Measurements from ENCODE around the gene ERBB4. TPM values are rescaled to one million over a fixed set of nuclear protein-coding genes. Genes with fewer than 3 reads are reported as not detected.

The ERBB4 gene
- total and polyA plus RNA-seq, 7 donors = 0.07 to 7.5 (median 2.0) TPM

- Histone ChIP-seq H3K4me3 (no peak overlapping the region), H3K4me1 (no peaks in the 10 kb centered on the region), H3K36me3 (ENCODE audit: insufficient read depth in 1 of 2, low read depth in 1 of 2) (no peaks in the 10 kb centered on the region), H3K27me3 (ENCODE audit: insufficient read depth in 3 of 3, low read length in 2 of 3) (no peaks in the 10 kb centered on the region), H3K27ac (no peak overlapping the region), H3K9me3 (no peaks in the 10 kb centered on the region)
- intact Hi-C loops (cut with DNase I) = no loop called here
- TF ChIP-seq, protein P1, sequence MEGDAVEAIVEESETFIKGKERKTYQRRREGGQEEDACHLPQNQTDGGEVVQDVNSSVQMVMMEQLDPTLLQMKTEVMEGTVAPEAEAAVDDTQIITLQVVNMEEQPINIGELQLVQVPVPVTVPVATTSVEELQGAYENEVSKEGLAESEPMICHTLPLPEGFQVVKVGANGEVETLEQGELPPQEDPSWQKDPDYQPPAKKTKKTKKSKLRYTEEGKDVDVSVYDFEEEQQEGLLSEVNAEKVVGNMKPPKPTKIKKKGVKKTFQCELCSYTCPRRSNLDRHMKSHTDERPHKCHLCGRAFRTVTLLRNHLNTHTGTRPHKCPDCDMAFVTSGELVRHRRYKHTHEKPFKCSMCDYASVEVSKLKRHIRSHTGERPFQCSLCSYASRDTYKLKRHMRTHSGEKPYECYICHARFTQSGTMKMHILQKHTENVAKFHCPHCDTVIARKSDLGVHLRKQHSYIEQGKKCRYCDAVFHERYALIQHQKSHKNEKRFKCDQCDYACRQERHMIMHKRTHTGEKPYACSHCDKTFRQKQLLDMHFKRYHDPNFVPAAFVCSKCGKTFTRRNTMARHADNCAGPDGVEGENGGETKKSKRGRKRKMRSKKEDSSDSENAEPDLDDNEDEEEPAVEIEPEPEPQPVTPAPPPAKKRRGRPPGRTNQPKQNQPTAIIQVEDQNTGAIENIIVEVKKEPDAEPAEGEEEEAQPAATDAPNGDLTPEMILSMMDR (IDR thresholded peaks at IDR 0.05) = no peak
- WGBS, 3 donors = 92 to 97% (median 92%) methylated on average over 3 of the region's 3 CpGs
- ATAC-seq = no peak
- no peak for DNase-seq
These were observed 382.5 kb downstream of the ERBB4 start for GRCh38 chr2:212156088-212156487.

- intact Hi-C loops (cut with DNase I) = no loop called here
- H3K27me3 ChIP-seq (ENCODE audit: insufficient read depth in 3 of 3, low read length in 2 of 3) = no peaks in the 10 kb centered on the region
- H3K4me1 ChIP-seq = no peaks in the 10 kb centered on the region
- WGBS, 3 donors = 67 to 79% (median 79%) methylated on average over 2 of the region's 2 CpGs
- H3K9me3 ChIP-seq = no peaks in the 10 kb centered on the region
- ATAC-seq (no peak), DNase-seq (no peak)
- no peak overlapping the region for H3K4me3 ChIP-seq
- H3K27ac ChIP-seq = no peak overlapping the region
- TF ChIP-seq, protein P1 (IDR thresholded peaks at IDR 0.05) = no peak
- H3K36me3 ChIP-seq (ENCODE audit: insufficient read depth in 1 of 2, low read depth in 1 of 2) = no peaks in the 10 kb centered on the region
These were observed 384.1 kb downstream of the ERBB4 start for GRCh38 chr2:212154477-212154878.

DNA sequence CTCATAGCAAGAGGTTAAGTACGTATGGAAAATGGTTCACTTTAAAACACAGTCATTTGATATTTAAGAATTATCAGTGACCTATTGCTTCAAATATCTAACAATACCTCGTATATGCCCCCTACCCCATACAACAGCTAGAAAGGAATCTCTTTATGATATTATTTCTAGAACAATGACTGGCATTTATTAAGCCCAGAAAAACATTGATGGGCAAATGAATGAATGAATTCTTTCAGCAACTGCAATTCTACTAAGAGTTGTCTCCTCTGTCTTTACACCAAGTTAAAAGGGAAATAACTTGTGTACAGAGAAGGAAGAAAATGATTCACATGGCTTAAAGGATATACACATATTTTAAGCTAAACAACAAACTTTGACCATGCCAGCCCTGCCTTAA, 384.7 kb downstream of the ERBB4 start:
- TF ChIP-seq, protein P1 (IDR thresholded peaks at IDR 0.05) = no peak
- Histone ChIP-seq H3K4me3 (no peak overlapping the region), H3K27ac (no peak overlapping the region), H3K4me1 (no peaks in the 10 kb centered on the region), H3K27me3 (ENCODE audit: insufficient read depth in 3 of 3, low read length in 2 of 3) (no peaks in the 10 kb centered on the region), H3K36me3 (ENCODE audit: insufficient read depth in 1 of 2, low read depth in 1 of 2) (no peaks in the 10 kb centered on the region), H3K9me3 (no peaks in the 10 kb centered on the region)
- intact Hi-C loops (cut with DNase I) = no loop called here
- DNase-seq (no peak), ATAC-seq (no peak)
- WGBS, 3 donors = 70 to 88% (median 75%) methylated on average over 2 of the region's 2 CpGs

DNA sequence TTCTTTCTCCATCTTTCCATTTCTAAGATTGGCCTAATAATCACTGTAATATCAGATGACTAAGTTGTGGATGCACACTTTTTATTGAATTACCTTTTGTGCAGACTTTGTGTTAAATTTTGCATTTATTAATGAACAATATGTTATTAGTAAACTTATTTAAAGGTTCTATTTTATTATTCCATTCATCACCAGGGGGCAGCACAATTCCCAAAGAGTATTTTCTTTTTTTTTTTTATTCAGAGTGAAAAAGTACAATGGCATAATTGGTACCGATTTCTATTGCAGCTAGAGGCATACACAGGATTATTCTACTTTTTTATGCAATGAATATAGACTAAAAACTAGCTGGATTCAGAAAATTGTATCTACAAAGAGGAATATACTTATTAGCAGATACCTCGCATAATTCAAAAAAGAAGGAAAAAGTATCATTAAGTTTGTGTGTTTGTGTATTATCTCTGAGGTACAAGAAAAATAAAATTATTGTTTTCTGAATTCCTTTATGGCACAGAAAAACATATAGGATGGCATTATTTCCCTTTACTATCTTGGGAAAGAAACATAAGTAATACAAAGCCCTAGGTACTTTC, 390.6 kb downstream of the ERBB4 start:
- Histone ChIP-seq H3K4me1 (no peaks in the 10 kb centered on the region), H3K27ac (no peak overlapping the region), H3K27me3 (ENCODE audit: insufficient read depth in 3 of 3, low read length in 2 of 3) (no peaks in the 10 kb centered on the region), H3K9me3 (no peaks in the 10 kb centered on the region), H3K36me3 (ENCODE audit: insufficient read depth in 1 of 2, low read depth in 1 of 2) (no peaks in the 10 kb centered on the region), H3K4me3 (no peak overlapping the region)
- intact Hi-C loops (cut with DNase I) = loop anchor here in 1 of 2 donors (5.0 kb wide), 1 partner anchor 374 kb away; no protein-coding TSS in a partner anchor
- WGBS, 3 donors = 49 to 54% (median 54%) methylated on average over 2 of the region's 2 CpGs
- TF ChIP-seq, protein P1 (IDR thresholded peaks at IDR 0.05) = peak; percentile 38
- DNase-seq (no peak), ATAC-seq (no peak)

DNA sequence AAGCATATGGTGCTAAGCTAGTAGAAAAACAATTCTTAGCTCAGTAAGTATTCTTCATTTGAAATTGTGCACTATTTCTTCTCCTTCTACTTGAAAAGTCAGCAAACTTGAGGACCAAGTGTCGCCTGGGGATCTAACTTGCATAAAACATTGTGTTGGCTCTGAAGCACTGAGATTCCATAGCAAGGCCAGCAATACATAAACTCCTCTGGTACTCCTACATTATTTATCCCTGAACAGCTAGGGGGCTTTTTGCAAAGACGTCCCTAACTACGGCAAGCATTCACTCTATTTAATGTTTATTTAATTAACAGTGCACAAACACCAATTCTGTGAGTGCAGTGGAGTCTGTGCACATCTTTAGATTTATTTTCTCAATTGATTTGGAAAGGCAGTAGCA, 392.2 kb downstream of the ERBB4 start:
- Histone ChIP-seq H3K36me3 (ENCODE audit: insufficient read depth in 1 of 2, low read depth in 1 of 2) (no peaks in the 10 kb centered on the region), H3K27me3 (ENCODE audit: insufficient read depth in 3 of 3, low read length in 2 of 3) (no peaks in the 10 kb centered on the region), H3K9me3 (no peaks in the 10 kb centered on the region), H3K4me1 (no peaks in the 10 kb centered on the region), H3K4me3 (no peak overlapping the region), H3K27ac (no peak overlapping the region)
- 82 to 88% (median 86%) methylated on average over 3 of the region's 3 CpGs for WGBS, 3 donors
- TF ChIP-seq, protein P1 (IDR thresholded peaks at IDR 0.05) = no peak
- intact Hi-C loops (cut with DNase I) = loop anchor here in 1 of 2 donors (5.0 kb wide), 1 partner anchor 376 kb away; no protein-coding TSS in a partner anchor
- DNase-seq (no peak), ATAC-seq (no peak)
